HG03103 (cell line): ENCODE data around the gene S100A16.

Experiments used
- ATAC-seq: cut with Tn5 transposase; IDR thresholded peaks from one replicate; pipeline ENCODE4 v1.9.1; 2021; ENCODE audit warnings: low read depth; ENCODE audit not compliant: unreplicated experiment

Gene S100A16

GRCh38 chr1:153616144-153616916, 3.4 kb upstream of the S100A16 start, which contains the start of gene S100A14:
Gene S100A14, minus strand, starts transcription at chr1:153616325. Its CDS starts 467 bp downstream, at chr1:153615858.
- no peak for ATAC-seq

- no peak for ATAC-seq
These were observed 2.5 kb upstream of the S100A16 start for GRCh38 chr1:153615406-153615805.

- ATAC-seq, result no peak
These were observed 2.0 kb upstream of the S100A16 start for GRCh38 chr1:153614906-153615305.

- ATAC-seq, result no peak
These were observed 1.4 kb upstream of the S100A16 start for GRCh38 chr1:153614189-153614900.

- ATAC-seq, result no peak
These were observed 469 bp upstream of the S100A16 start for GRCh38 chr1:153613406-153613805.

- no peak for ATAC-seq
These were observed 704 bp downstream of the S100A16 start for GRCh38 chr1:153612111-153612754.

GRCh38 chr1:153611356-153611755, 1.6 kb downstream of the S100A16 start:
- ATAC-seq, result no peak

- ATAC-seq, result no peak
These were observed 2.1 kb downstream of the S100A16 start for GRCh38 chr1:153610811-153611301.

- no peak for ATAC-seq
These were observed 2.6 kb downstream of the S100A16 start for GRCh38 chr1:153610334-153610733.

GRCh38 chr1:153609585-153609907, 3.4 kb downstream of the S100A16 start:
- no peak for ATAC-seq

GRCh38 chr1:153608742-153609584, 4.0 kb downstream of the S100A16 start:
- ATAC-seq, result no peak

GRCh38 chr1:153608089-153608682, 4.8 kb downstream of the S100A16 start:
- ATAC-seq, result no peak

GRCh38 chr1:153607381-153607780, 5.6 kb downstream of the S100A16 start:
- ATAC-seq, result no peak

GRCh38 chr1:153606194-153606593, 6.7 kb downstream of the S100A16 start:
- no peak for ATAC-seq

GRCh38 chr1:153602749-153603148, 10.2 kb downstream of the S100A16 start:
- ATAC-seq, result no peak

- no peak for ATAC-seq
These were observed 13.1 kb downstream of the S100A16 start for GRCh38 chr1:153599847-153600246.

GRCh38 chr1:153598309-153599172, 14.4 kb downstream of the S100A16 start:
- peak; percentile 92 for ATAC-seq

- no peak for ATAC-seq
These were observed 15.7 kb downstream of the S100A16 start for GRCh38 chr1:153597206-153597605.

GRCh38 chr1:153592748-153593147, 20.2 kb downstream of the S100A16 start:
- no peak for ATAC-seq
